ENCODE measurements around the gene WWC2. TPM values are rescaled to one million over a fixed set of nuclear protein-coding genes. Genes with fewer than 3 reads are reported as not detected.

The WWC2 gene
- total RNA-seq, 1 donor: 4.3 TPM

DNA sequence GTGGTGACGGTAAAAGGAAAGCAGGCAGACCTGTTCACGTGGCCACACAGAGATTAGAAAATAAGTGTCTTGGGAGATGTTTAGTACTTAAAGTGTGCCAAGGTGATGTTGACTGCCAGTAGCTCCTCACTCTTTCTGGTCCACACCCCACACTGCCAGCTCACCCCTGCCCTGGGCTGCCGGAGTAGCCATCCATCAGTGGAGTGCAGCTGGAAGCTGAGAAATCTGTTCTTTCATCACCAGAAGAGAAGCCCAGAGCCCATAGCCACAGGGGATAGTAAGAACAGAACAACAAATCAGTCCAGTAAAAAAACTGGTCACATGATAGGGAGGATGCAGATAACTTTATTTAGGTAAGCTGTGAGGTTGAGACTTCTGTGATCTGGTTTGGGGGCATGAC, 64.1 kb downstream of the WWC2 start:
- Histone ChIP-seq H3K4me3 (ENCODE audit: low read length) (no peak overlapping the region), H3K4me1 (ENCODE audit: insufficient read depth, low read length) (no peaks in the 10 kb centered on the region), H3K9me3 (ENCODE audit: low read depth, low read length) (no peaks in the 10 kb centered on the region), H3K27me3 (ENCODE audit: insufficient read depth, low read length) (no peaks in the 10 kb centered on the region)

DNA sequence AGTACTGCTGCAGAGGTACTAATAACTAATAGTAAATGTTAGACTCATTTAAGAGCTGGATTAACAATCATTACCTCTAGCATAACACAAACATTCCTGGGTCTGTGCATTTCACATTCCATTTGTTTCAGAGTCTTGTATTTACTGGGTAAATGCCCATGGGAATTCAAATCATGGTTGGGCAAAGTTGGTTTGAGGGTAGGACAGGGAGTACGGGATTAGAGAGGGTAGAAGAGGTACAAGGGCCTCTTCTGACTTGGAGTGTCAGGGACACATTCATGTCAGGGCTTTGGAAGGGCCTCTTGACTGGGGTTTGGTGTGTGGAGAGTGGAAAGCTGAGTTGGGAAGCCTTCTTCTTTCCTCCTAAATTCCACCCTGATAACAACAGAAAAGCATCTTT, 65.9 kb downstream of the WWC2 start:
- Histone ChIP-seq H3K4me1 (ENCODE audit: insufficient read depth, low read length) (no peaks in the 10 kb centered on the region), H3K27me3 (ENCODE audit: insufficient read depth, low read length) (no peaks in the 10 kb centered on the region), H3K4me3 (ENCODE audit: low read length) (no peak overlapping the region), H3K9me3 (ENCODE audit: low read depth, low read length) (no peaks in the 10 kb centered on the region)

DNA sequence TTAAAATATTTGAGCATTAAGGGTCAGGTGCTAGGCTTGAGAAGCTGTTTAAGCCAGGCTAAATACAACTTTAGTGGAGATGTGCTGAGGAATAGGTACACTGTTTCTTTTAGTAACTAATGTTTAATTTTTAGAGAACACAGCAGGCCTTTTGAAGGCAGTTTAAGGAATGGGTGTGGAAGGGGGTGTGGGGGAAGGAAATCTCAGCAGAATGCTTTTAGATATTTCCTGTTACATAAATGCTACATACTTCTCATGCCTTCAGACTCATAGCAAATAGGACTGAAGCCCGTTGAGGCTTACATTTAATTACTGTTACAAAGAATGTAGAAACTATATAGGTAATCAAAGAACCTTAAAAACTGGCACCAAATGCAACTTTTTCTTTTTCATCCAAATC, 66.3 kb downstream of the WWC2 start:
- H3K4me3 ChIP-seq (ENCODE audit: low read length): no peak overlapping the region
- H3K9me3 ChIP-seq (ENCODE audit: low read depth, low read length): no peaks in the 10 kb centered on the region
- H3K4me1 ChIP-seq (ENCODE audit: insufficient read depth, low read length): no peaks in the 10 kb centered on the region
- H3K27me3 ChIP-seq (ENCODE audit: insufficient read depth, low read length): no peaks in the 10 kb centered on the region

DNA sequence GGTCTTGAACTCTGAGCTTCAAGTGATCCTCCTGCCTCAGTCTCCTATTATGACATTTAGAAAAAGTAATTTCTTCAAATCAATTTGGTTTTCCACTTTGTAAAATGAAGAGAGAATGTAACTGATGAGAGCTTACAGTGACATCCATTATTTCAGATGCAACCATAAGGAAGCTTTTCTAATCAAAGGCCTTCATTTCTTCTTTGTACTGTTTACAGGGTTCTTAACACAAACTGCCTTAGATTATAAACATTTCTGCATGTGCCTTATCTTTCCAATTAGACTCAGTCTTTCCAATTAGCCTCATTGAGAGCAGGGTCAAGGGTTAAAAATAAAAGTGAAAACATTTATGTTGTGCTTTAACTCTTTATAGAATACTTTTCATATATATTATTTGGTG, 71.8 kb downstream of the WWC2 start:
- no peaks in the 10 kb centered on the region for H3K4me1 ChIP-seq (ENCODE audit: insufficient read depth, low read length)
- H3K4me3 ChIP-seq (ENCODE audit: low read length): no peak overlapping the region
- no peaks in the 10 kb centered on the region for H3K9me3 ChIP-seq (ENCODE audit: low read depth, low read length)
- H3K27me3 ChIP-seq (ENCODE audit: insufficient read depth, low read length): no peaks in the 10 kb centered on the region

- Histone ChIP-seq H3K9me3 (ENCODE audit: low read depth, low read length) (no peaks in the 10 kb centered on the region), H3K4me3 (ENCODE audit: low read length) (no peak overlapping the region), H3K4me1 (ENCODE audit: insufficient read depth, low read length) (no peaks in the 10 kb centered on the region), H3K27me3 (ENCODE audit: insufficient read depth, low read length) (no peaks in the 10 kb centered on the region)
These were observed 72.6 kb downstream of the WWC2 start for GRCh38 chr4:183171484-183172267.

DNA sequence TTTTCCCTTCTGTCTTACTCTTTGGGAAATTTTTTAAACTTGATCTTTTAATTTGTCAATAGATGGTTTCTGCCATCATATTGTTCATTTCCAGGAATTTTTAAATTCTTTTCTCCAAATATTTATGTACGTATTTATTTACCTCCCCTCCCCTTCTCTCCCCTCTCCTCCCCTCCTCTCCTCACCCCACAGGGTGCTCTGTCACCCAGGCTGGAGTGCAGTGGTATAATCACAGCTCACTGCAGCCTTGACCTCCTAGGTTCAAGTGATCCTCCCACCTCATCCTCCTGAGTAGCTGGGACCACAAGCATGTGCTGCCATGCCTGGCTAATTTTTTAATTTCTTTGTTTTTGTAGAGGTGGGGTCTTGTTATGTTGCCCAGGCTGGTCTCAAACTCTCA, 73.8 kb downstream of the WWC2 start:
- no peaks in the 10 kb centered on the region for H3K9me3 ChIP-seq (ENCODE audit: low read depth, low read length)
- no peak overlapping the region for H3K4me3 ChIP-seq (ENCODE audit: low read length)
- H3K27me3 ChIP-seq (ENCODE audit: insufficient read depth, low read length): no peaks in the 10 kb centered on the region
- no peaks in the 10 kb centered on the region for H3K4me1 ChIP-seq (ENCODE audit: insufficient read depth, low read length)

GRCh38 chr4:183173580-183174526, 74.8 kb downstream of the WWC2 start:
- no peaks in the 10 kb centered on the region for H3K9me3 ChIP-seq (ENCODE audit: low read depth, low read length)
- no peak overlapping the region for H3K4me3 ChIP-seq (ENCODE audit: low read length)
- H3K27me3 ChIP-seq (ENCODE audit: insufficient read depth, low read length): no peaks in the 10 kb centered on the region
- no peaks in the 10 kb centered on the region for H3K4me1 ChIP-seq (ENCODE audit: insufficient read depth, low read length)

GRCh38 chr4:183175631-183176232, 76.7 kb downstream of the WWC2 start:
- H3K27me3 ChIP-seq (ENCODE audit: insufficient read depth, low read length): no peaks in the 10 kb centered on the region
- no peaks in the 10 kb centered on the region for H3K9me3 ChIP-seq (ENCODE audit: low read depth, low read length)
- H3K4me3 ChIP-seq (ENCODE audit: low read length): no peak overlapping the region
- no peaks in the 10 kb centered on the region for H3K4me1 ChIP-seq (ENCODE audit: insufficient read depth, low read length)

DNA sequence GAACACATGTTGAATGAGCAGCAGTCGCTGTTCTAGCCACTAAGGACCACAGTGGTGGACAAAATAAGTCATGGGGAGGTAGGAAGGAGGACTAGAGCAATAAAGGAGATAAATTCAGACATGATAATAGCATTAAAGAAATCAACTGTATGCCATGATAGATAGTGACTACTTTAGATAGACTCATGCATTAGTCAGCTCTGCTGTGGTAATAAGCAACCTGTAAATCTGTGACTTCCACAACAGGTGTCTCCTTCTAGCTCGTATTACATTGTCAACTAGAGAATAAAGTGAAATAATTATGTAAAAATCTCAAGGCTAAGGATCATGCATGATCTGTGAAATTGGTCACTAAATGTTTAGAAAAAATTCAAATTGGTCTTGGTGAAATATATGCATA, 77.9 kb downstream of the WWC2 start:
- H3K4me3 ChIP-seq (ENCODE audit: low read length): no peak overlapping the region
- H3K9me3 ChIP-seq (ENCODE audit: low read depth, low read length): no peaks in the 10 kb centered on the region
- H3K27me3 ChIP-seq (ENCODE audit: insufficient read depth, low read length): no peaks in the 10 kb centered on the region
- H3K4me1 ChIP-seq (ENCODE audit: insufficient read depth, low read length): no peaks in the 10 kb centered on the region

- H3K9me3 ChIP-seq (ENCODE audit: low read depth, low read length): no peaks in the 10 kb centered on the region
- H3K4me3 ChIP-seq (ENCODE audit: low read length): no peak overlapping the region
- H3K4me1 ChIP-seq (ENCODE audit: insufficient read depth, low read length): peaks cover 2% of the 10 kb centered on the region
- H3K27me3 ChIP-seq (ENCODE audit: insufficient read depth, low read length): no peaks in the 10 kb centered on the region
These were observed 79.1 kb downstream of the WWC2 start for GRCh38 chr4:183178201-183178600.

DNA sequence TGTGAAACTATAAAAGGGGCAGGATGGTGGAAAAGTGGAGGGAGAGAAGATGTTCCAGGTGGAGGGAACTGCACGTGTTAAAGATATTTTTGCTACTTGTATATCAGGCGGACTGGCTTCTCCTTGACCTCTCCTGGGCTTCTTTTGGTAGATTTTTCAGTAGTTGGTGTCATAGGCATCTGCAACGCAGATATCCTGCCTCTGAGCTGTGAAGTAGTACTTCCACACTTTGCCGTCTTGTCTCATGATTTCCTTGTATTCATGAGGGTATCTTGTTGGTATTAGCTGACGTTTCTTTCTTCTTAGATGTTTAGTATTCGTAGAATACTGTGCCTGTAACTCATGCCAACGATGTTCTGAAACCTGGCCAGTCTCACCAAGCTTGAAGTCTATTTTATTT, 81.0 kb downstream of the WWC2 start:
- no peaks in the 10 kb centered on the region for H3K9me3 ChIP-seq (ENCODE audit: low read depth, low read length)
- H3K4me3 ChIP-seq (ENCODE audit: low read length): no peak overlapping the region
- H3K4me1 ChIP-seq (ENCODE audit: insufficient read depth, low read length): peaks cover 6% of the 10 kb centered on the region
- no peaks in the 10 kb centered on the region for H3K27me3 ChIP-seq (ENCODE audit: insufficient read depth, low read length)

DNA sequence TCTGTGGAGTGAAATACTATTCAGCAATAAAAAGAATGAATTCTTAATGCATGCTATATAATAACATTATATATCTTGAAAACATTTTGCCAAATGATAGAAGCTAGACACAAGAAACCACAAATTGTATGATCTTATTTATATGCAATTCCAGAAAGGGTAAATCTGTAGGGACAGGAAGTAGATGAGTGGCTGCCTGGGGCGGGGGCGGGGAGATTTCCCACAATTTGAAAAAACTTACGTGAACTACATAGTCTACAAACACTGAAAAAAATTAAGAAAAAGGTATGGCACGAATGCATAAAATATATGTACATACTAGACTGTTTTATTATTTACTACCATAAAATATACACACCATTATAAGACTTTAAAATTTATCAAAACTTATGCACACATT, 81.6 kb downstream of the WWC2 start:
- no peaks in the 10 kb centered on the region for H3K9me3 ChIP-seq (ENCODE audit: low read depth, low read length)
- H3K4me1 ChIP-seq (ENCODE audit: insufficient read depth, low read length): peaks cover 6% of the 10 kb centered on the region
- no peak overlapping the region for H3K4me3 ChIP-seq (ENCODE audit: low read length)

GRCh38 chr4:183181081-183181480, 82.0 kb downstream of the WWC2 start:
- Histone ChIP-seq H3K4me3 (ENCODE audit: low read length) (no peak overlapping the region), H3K4me1 (ENCODE audit: insufficient read depth, low read length) (peaks cover 6% of the 10 kb centered on the region), H3K9me3 (ENCODE audit: low read depth, low read length) (no peaks in the 10 kb centered on the region)

More for the DNA sequence above, 81.6 kb downstream of the WWC2 start:
- no peaks in the 10 kb centered on the region for H3K27me3 ChIP-seq (ENCODE audit: insufficient read depth, low read length)

GRCh38 chr4:183182873-183183725, 84.0 kb downstream of the WWC2 start:
- H3K4me3 ChIP-seq (ENCODE audit: low read length): no peak overlapping the region
- H3K27me3 ChIP-seq (ENCODE audit: insufficient read depth, low read length): no peaks in the 10 kb centered on the region
- peaks cover 6% of the 10 kb centered on the region for H3K4me1 ChIP-seq (ENCODE audit: insufficient read depth, low read length)
- no peaks in the 10 kb centered on the region for H3K9me3 ChIP-seq (ENCODE audit: low read depth, low read length)

More at GRCh38 chr4:183181081-183181480, 82.0 kb downstream of the WWC2 start:
- no peaks in the 10 kb centered on the region for H3K27me3 ChIP-seq (ENCODE audit: insufficient read depth, low read length)
